Measurements from ENCODE around the gene SH3RF1. TPM values are rescaled to one million over a fixed set of nuclear protein-coding genes. Genes with fewer than 3 reads are reported as not detected.

The SH3RF1 gene
- total RNA-seq, 2 experiments from 2014 or later = 0.34 TPM

DNA sequence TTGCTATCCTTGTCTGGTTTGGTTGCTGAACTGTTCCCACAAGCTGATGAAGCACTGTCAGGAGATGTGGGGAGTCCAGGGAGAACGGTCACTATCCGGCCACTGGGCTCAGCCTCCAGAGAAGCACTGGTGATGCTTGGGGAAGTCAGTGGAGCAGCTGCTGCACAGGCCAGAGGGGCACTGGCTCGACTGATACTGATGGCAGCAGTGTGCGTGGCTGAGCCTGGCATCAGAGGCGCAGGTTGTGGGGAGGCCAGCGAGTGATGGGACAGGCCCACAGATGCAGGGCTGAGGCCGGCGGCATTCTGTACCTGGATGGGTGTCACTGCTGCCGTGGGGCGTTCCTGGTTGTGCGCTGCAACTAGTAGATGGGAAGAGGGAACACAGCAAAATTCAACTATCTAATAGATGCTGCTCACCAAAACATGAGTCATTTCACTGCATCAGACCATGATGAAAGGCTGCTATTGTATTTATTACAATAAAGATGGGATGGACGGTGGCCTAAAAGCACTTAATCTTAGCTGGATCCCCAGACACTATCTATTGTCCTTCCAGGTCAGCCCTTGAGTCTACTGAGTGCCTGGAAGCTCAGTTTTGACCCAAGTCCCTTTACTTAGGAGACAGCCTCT is 154.4 kb downstream of the SH3RF1 start:
- POLR2A ChIA-PET = no interaction called here
- Mint-ChIP-seq H3K4me1 (ENCODE audit: low read depth) (peaks cover 5% of the 10 kb centered on the region), H3K4me3 (no peak overlapping the region), H3K9me3 (no peaks in the 10 kb centered on the region), H3K27ac (no peak overlapping the region), H3K36me3 (ENCODE audit: low read depth) (no peaks in the 10 kb centered on the region), H3K27me3 (no peaks in the 10 kb centered on the region)
- no peak for DNase-seq
- intact Hi-C loops (cut with micrococcal nuclease) = no loop called here
- TF ChIP-seq, protein P1, sequence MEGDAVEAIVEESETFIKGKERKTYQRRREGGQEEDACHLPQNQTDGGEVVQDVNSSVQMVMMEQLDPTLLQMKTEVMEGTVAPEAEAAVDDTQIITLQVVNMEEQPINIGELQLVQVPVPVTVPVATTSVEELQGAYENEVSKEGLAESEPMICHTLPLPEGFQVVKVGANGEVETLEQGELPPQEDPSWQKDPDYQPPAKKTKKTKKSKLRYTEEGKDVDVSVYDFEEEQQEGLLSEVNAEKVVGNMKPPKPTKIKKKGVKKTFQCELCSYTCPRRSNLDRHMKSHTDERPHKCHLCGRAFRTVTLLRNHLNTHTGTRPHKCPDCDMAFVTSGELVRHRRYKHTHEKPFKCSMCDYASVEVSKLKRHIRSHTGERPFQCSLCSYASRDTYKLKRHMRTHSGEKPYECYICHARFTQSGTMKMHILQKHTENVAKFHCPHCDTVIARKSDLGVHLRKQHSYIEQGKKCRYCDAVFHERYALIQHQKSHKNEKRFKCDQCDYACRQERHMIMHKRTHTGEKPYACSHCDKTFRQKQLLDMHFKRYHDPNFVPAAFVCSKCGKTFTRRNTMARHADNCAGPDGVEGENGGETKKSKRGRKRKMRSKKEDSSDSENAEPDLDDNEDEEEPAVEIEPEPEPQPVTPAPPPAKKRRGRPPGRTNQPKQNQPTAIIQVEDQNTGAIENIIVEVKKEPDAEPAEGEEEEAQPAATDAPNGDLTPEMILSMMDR (IDR thresholded peaks at IDR 0.05) = no peak
- ATAC-seq = no peak
- CTCF ChIA-PET = interaction anchor here (0.8 kb wide), 1 partner anchor 8 kb away, joined by 4 read pairs; no protein-coding TSS in a partner anchor

DNA sequence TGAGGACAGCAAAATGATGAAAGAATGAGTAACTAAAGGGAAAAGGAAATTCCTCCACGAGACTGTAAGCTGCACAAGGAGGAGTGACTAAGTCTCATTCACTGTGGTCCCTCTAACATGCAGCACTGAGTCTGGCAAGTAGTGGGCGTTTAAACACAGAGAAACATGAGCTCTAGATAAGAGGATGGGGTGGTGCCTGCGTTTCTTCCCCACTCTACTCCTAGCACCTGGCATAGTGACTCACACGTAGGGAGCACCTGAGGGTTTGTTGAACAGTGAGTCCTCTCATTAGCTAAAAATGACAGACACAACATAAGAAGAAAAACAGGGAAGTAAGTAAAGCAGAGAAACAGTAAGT is 154.9 kb downstream of the SH3RF1 start:
- H3K36me3 Mint-ChIP-seq (ENCODE audit: low read depth) = no peaks in the 10 kb centered on the region

DNA sequence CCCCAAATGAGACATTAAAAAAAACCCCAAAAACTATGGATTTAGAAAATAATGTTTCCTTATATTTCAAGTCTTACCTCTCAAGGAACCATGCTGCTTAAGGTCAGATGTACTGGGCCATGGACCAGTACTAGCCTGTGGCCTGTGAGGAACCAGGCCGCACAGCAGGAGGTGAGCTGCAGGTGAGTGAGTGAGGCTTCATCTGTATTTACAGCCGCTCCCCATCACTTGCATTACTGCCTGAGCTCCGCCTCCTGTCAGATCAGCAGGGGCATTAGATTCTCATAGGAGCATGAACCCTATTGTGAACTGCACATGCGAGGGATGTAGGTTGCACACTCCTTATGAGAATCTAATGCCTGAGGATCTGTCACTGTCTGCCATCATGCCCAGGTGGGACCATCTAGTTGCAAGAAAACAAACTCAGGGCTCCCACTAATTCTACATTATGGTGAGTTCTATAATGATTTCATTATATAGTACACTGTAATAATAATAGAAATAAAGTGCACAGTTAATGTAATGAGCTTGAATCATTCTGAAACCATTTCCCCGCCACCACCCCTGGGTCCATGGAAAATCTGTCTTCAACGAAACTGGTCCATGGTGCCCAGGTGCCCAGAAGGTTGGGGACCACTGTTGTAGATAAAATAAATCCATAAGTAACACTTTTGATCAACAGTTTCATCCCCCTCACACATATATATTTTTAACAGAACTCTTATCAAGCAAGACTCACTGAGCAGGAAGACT is 155.4 kb downstream of the SH3RF1 start:
- H3K9me3 Mint-ChIP-seq = no peaks in the 10 kb centered on the region
- peaks cover 5% of the 10 kb centered on the region for H3K4me1 Mint-ChIP-seq (ENCODE audit: low read depth)
- DNase-seq (no peak), ATAC-seq (no peak)
- H3K27me3 Mint-ChIP-seq = no peaks in the 10 kb centered on the region
- no peak overlapping the region for H3K4me3 Mint-ChIP-seq
- intact Hi-C loops (cut with micrococcal nuclease) = no loop called here
- ChIA-PET POLR2A (no interaction called here), CTCF (interaction anchor here (0.8 kb wide), 1 partner anchor 9 kb away, joined by 4 read pairs; no protein-coding TSS in a partner anchor)
- H3K36me3 Mint-ChIP-seq (ENCODE audit: low read depth) = no peaks in the 10 kb centered on the region
- TF ChIP-seq, protein P1 (IDR thresholded peaks at IDR 0.05) = no peak
- H3K27ac Mint-ChIP-seq = peak overlapping the region; percentile 28

More for the DNA sequence above, 154.9 kb downstream of the SH3RF1 start:
- ChIA-PET POLR2A (no interaction called here), CTCF (interaction anchor here (0.8 kb wide), 1 partner anchor 8 kb away, joined by 4 read pairs; no protein-coding TSS in a partner anchor)
- Mint-ChIP-seq H3K9me3 (no peaks in the 10 kb centered on the region), H3K4me3 (no peak overlapping the region), H3K4me1 (ENCODE audit: low read depth) (peaks cover 5% of the 10 kb centered on the region), H3K27ac (no peak overlapping the region), H3K27me3 (no peaks in the 10 kb centered on the region)
- TF ChIP-seq, protein P1 (IDR thresholded peaks at IDR 0.05) = no peak
- peak; percentile 82 for ATAC-seq
- DNase-seq = peak; percentile 27
- intact Hi-C loops (cut with micrococcal nuclease) = no loop called here

DNA sequence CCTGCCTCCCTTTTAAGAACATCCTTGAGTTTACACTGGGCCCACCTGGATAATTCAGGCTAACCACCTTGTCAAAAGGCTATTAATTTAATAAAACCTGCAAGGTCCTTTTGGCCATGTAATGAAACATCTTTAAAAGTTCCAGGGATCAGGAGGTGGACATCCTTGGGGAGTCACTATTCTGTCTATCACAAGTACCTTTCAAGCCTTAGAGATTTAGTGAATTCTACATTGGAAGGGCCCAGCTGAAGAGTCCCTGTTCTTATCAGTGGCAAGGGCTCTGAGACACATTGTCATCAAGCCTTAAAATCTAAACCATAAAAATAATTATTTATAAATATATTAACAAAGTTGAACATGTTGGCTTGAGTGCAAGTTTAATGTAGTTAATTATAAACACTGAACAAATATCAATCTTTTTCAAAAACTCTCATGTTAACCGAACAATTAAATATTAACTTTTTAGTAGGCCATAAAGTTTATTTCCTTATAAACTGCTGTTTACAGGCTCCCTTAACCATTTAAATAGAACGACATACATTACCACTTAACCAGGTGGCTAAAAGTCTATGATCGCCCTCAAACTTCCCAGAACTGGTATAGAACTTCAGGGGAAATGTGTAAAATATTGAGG is 156.3 kb downstream of the SH3RF1 start:
- H3K4me3 Mint-ChIP-seq = no peak overlapping the region
- no peaks in the 10 kb centered on the region for H3K9me3 Mint-ChIP-seq
- H3K36me3 Mint-ChIP-seq (ENCODE audit: low read depth) = no peaks in the 10 kb centered on the region
- H3K4me1 Mint-ChIP-seq (ENCODE audit: low read depth) = peaks cover 5% of the 10 kb centered on the region
- POLR2A ChIA-PET = no interaction called here
- TF ChIP-seq, protein P1 (IDR thresholded peaks at IDR 0.05) = no peak
- no peak for DNase-seq
- H3K27ac Mint-ChIP-seq = no peak overlapping the region
- ATAC-seq = no peak
- CTCF ChIA-PET = no interaction called here
- H3K27me3 Mint-ChIP-seq = no peaks in the 10 kb centered on the region
- intact Hi-C loops (cut with micrococcal nuclease) = no loop called here

DNA sequence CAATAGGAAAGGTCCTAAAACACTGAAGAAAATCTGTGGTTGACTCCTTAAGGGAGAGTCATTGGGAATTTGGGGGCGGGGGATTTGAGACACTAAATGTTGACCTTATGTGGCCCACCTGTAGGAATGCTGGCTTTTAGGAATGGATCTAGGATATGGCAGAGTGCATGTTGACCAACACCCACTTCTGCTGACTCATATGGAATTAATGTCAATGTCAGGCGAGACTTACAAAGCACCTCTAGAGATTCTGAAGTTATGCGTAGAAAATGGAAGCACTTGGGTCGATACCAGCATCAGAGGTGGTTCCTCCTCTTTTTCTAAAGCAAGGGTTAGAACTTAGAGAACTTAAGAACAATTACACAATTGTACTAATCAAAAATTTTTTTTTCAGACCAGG is 160.1 kb downstream of the SH3RF1 start:
- ChIA-PET CTCF (no interaction called here), POLR2A (no interaction called here)
- H3K27ac Mint-ChIP-seq = no peak overlapping the region
- H3K4me1 Mint-ChIP-seq (ENCODE audit: low read depth) = peaks cover 1% of the 10 kb centered on the region
- DNase-seq (no peak), ATAC-seq (no peak)
- H3K36me3 Mint-ChIP-seq (ENCODE audit: low read depth) = no peaks in the 10 kb centered on the region
- no peaks in the 10 kb centered on the region for H3K27me3 Mint-ChIP-seq
- TF ChIP-seq, protein P1 (IDR thresholded peaks at IDR 0.05) = no peak
- no peak overlapping the region for H3K4me3 Mint-ChIP-seq
- intact Hi-C loops (cut with micrococcal nuclease) = no loop called here
- H3K9me3 Mint-ChIP-seq = no peaks in the 10 kb centered on the region

Data from activated CD8-positive, alpha-beta T cell treated with anti-CD3 and anti-CD28 coated beads for 36 hours (primary cell).